GM23338 (cell line): ENCODE data around the gene FHIT. TPM values are rescaled to one million over a fixed set of nuclear protein-coding genes. Genes with fewer than 3 reads are reported as not detected.

Experiments used
- ATAC-seq: fragments of 200-7000 bp; cut with Tn5 transposase; 3 replicates; pipeline ENCODE4 v1.9.1; 2020
- DNase-seq: peaks from one replicate; pipeline ENCODE4 v3.0.0-alpha.2; 2015; ENCODE audit warnings: low spot score
- H2AFZ ChIP-seq: fragments of 200-600 bp; sonication (generic); 2 replicates; pipeline ENCODE4 v1.8.0; 2016; ENCODE audit warnings: antibody characterized with exemption, mild to moderate bottlenecking, moderate library complexity
- H3F3A ChIP-seq: fragments of 200-600 bp; sonication (generic); replicated peaks from 2 replicates; pipeline ENCODE4 v1.8.0; 2017; ENCODE audit warnings: antibody characterized with exemption, mixed run types, low read depth
- H3K27ac ChIP-seq: fragments of 200-600 bp; sonication (generic); 2 replicates; pipeline ENCODE4 v1.6.1; 2016; ENCODE audit warnings: low read depth
- H3K27me3 ChIP-seq: fragments of 200-600 bp; sonication (generic); 2 replicates; pipeline ENCODE4 v1.8.0; 2016; ENCODE audit warnings: mild to moderate bottlenecking, mixed run types, moderate library complexity; ENCODE audit not compliant: insufficient read depth
- H3K36me3 ChIP-seq: fragments of 200-600 bp; sonication (generic); 2 replicates; pipeline ENCODE4 v1.8.0; 2016; ENCODE audit warnings: mild to moderate bottlenecking; ENCODE audit not compliant: insufficient read depth
- H3K4me1 ChIP-seq: fragments of 200-600 bp; sonication (generic); 2 replicates; pipeline ENCODE4 v1.8.0; 2016; ENCODE audit warnings: mild to moderate bottlenecking, moderate library complexity; ENCODE audit not compliant: insufficient read depth
- H3K4me2 ChIP-seq: fragments of 200-600 bp; sonication (generic); 2 replicates; pipeline ENCODE4 v1.7.1; 2017; ENCODE audit warnings: mixed run types
- H3K4me3 ChIP-seq: fragments of 200-600 bp; sonication (generic); 2 replicates; pipeline ENCODE4 v1.6.1; 2016; ENCODE audit warnings: mixed run types
- H3K79me2 ChIP-seq: fragments of 200-600 bp; sonication (generic); replicated peaks from 2 replicates; pipeline ENCODE4 v1.8.0; 2017; ENCODE audit warnings: mild to moderate bottlenecking; ENCODE audit not compliant: insufficient read depth
- H3K9me2 ChIP-seq: fragments of 200-600 bp; sonication (generic); 2 replicates; pipeline ENCODE4 v1.8.0; 2017; ENCODE audit not compliant: insufficient read depth
- H4K20me1 ChIP-seq: fragments of 200-600 bp; sonication (generic); replicated peaks from 2 replicates; pipeline ENCODE4 v1.8.0; 2017; ENCODE audit warnings: mild to moderate bottlenecking; ENCODE audit not compliant: insufficient read depth
- H3K27ac Mint-ChIP-seq: 2 replicates; pipeline ENCODE4 v1.8.0; 2020; ENCODE audit warnings: inconsistent platforms, mild to moderate bottlenecking, moderate library complexity, mixed read lengths
- H3K27me3 Mint-ChIP-seq: 3 replicates; pipeline ENCODE4 v1.8.0; 2022; ENCODE audit warnings: low read depth, mild to moderate bottlenecking, moderate library complexity, mixed read lengths, inconsistent platforms; ENCODE audit not compliant: insufficient read depth, poor library complexity
- H3K36me3 Mint-ChIP-seq: 3 replicates; pipeline ENCODE4 v1.8.0; 2021; ENCODE audit warnings: low read depth, mild to moderate bottlenecking, inconsistent platforms, moderate library complexity, mixed read lengths
- H3K4me1 Mint-ChIP-seq: 3 replicates; pipeline ENCODE4 v1.8.0; 2020; ENCODE audit warnings: mild to moderate bottlenecking, inconsistent platforms, mixed read lengths
- H3K4me3 Mint-ChIP-seq: 3 replicates; pipeline ENCODE4 v1.8.0; 2021; ENCODE audit warnings: moderate library complexity, mild to moderate bottlenecking, inconsistent platforms, mixed read lengths
- H3K9me3 Mint-ChIP-seq: 3 replicates; pipeline ENCODE4 v1.8.0; 2020; ENCODE audit warnings: moderate library complexity, mild to moderate bottlenecking, inconsistent platforms, mixed read lengths
- CREB1 ChIP-seq: fragments of 250-450 bp; sonication (Bioruptor Pico); IDR thresholded peaks from 2 replicates; pipeline ENCODE4 v1.5.0; 2020; ENCODE audit warnings: low read depth, mild to moderate bottlenecking, moderate library complexity
- CTCF ChIP-seq, 2 experiments: fragments of 200-600 bp in 1 of 2; sonication (generic) in 1 of 2; conservative IDR thresholded peaks; 2 replicates each; pipeline versions ENCODE4 v1.5.1 to v1.6.1; 2016 to 2017; ENCODE audit warnings: antibody characterized with exemption in 2 of 2, low read depth in 2 of 2, mild to moderate bottlenecking in 2 of 2, moderate library complexity in 1 of 2
- EZH2 ChIP-seq: fragments of 200-600 bp; sonication (generic); IDR thresholded peaks from one replicate; pipeline ENCODE4 v1.8.0; 2017; ENCODE audit warnings: antibody characterized with exemption, mild to moderate bottlenecking, low read depth; ENCODE audit not compliant: unreplicated experiment
- EZH2phosphoT487 ChIP-seq: fragments of 200-600 bp; sonication (generic); IDR thresholded peaks from one replicate; pipeline ENCODE4 v1.8.1; 2018; ENCODE audit warnings: antibody characterized with exemption; ENCODE audit not compliant: unreplicated experiment
- POLR2AphosphoS5 ChIP-seq: IDR thresholded peaks from 2 replicates; pipeline ENCODE4 v1.6.1; 2016; ENCODE audit warnings: antibody characterized with exemption, low read depth
- STAT1 ChIP-seq: IDR thresholded peaks from one replicate; pipeline ENCODE4 v1.6.1; 2016; ENCODE audit warnings: antibody characterized with exemption; ENCODE audit not compliant: unreplicated experiment
- ZNF114 ChIP-seq: fragments of 250-450 bp; sonication (Bioruptor Pico); IDR thresholded peaks from 2 replicates; pipeline ENCODE4 v1.5.0; 2020; ENCODE audit warnings: mild to moderate bottlenecking, moderate library complexity
- ZNF331 ChIP-seq: fragments of 250-450 bp; sonication (Bioruptor Pico); IDR thresholded peaks from 2 replicates; pipeline ENCODE4 v1.5.0; 2020; ENCODE audit warnings: low read depth, mild to moderate bottlenecking, moderate library complexity
- ZNF462 ChIP-seq: fragments of 250-450 bp; sonication (Bioruptor Pico); IDR thresholded peaks from 2 replicates; pipeline ENCODE4 v1.5.0; 2020; ENCODE audit warnings: mild to moderate bottlenecking, moderate library complexity
- polyA plus RNA-seq: library from polyadenylated mRNA; unstranded; fragments of >200 nt; fragmentation: Nextera tagmentation; extraction: Ambion mirVana; gene quantifications from 2 replicates; pipeline ENCODE4 v1.2.1, GENCODE V29; 2016
- total RNA-seq: library from RNA; depleted of rRNA; stranded (reverse); fragments of >200 nt; shearing (Covaris generic); gene quantifications from 2 replicates; pipeline ENCODE4 v1.2.3, GENCODE V29; 2014
- TF ChIP-seq, protein P1 (sequence below): IDR thresholded peaks from 2 replicates; pipeline ENCODE4 v1.6.1; 2016; ENCODE audit warnings: antibody characterized with exemption

Gene FHIT
- total and polyA plus RNA-seq, 2 experiments from 2014 or later, result 3.0 to 8.3 TPM

DNA sequence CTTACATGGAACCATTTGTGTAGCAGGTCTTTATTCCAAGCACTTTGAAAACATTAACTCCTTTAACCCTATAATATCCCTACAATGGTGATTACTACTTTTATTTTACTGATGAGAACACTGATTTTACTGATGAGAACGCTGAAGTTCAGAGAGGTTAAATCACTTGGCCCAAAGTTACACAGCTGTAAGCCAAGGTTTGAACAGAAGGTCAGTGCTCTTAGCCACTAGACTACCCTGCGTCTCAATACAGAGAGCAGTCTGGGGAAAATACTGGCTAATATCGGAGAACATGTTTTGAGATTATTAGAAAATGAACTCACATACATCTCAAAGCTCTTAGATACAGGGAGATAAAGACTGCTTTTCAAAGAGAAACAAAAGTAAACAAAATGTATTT is 827.2 kb downstream of the FHIT start:
- H3K79me2 ChIP-seq, result no peaks in the 10 kb centered on the region
- no peaks in the 10 kb centered on the region for H4K20me1 ChIP-seq
- no peaks in the 10 kb centered on the region for H3K9me3 Mint-ChIP-seq
- DNase-seq, result no peak
- no peaks in the 10 kb centered on the region for H3K36me3 ChIP-seq
- no peak overlapping the region for H3K27ac ChIP-seq
- no peaks in the 10 kb centered on the region for H3K4me1 ChIP-seq
- H3K36me3 Mint-ChIP-seq, result no peaks in the 10 kb centered on the region
- no peak for ATAC-seq
- TF ChIP-seq CREB1 (CRISPR knock-in tag) (no peak), ZNF114 (CRISPR knock-in tag) (no peak), EZH2 (no peak), ZNF462 (CRISPR knock-in tag) (no peak)
- TF ChIP-seq, protein P1, sequence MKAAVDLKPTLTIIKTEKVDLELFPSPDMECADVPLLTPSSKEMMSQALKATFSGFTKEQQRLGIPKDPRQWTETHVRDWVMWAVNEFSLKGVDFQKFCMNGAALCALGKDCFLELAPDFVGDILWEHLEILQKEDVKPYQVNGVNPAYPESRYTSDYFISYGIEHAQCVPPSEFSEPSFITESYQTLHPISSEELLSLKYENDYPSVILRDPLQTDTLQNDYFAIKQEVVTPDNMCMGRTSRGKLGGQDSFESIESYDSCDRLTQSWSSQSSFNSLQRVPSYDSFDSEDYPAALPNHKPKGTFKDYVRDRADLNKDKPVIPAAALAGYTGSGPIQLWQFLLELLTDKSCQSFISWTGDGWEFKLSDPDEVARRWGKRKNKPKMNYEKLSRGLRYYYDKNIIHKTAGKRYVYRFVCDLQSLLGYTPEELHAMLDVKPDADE, result no peak
- H3K4me2 ChIP-seq, result no peak overlapping the region
- H3K4me1 Mint-ChIP-seq, result peaks cover 11% of the 10 kb centered on the region
- no peaks in the 10 kb centered on the region for H3F3A ChIP-seq
- no peaks in the 10 kb centered on the region for H3K27me3 Mint-ChIP-seq
- H3K27me3 ChIP-seq, result no peaks in the 10 kb centered on the region
- H3K4me3 Mint-ChIP-seq, result no peak overlapping the region
- H3K9me2 ChIP-seq, result peaks cover 5% of the 10 kb centered on the region
- H2AFZ ChIP-seq, result no peak overlapping the region
- H3K4me3 ChIP-seq, result no peak overlapping the region
- no peak overlapping the region for H3K27ac Mint-ChIP-seq

GRCh38 chr3:60423556-60423955 is 827.7 kb downstream of the FHIT start:
- Histone ChIP-seq H2AFZ (no peak overlapping the region), H3K4me3 (no peak overlapping the region), H3K27ac (no peak overlapping the region), H3K27me3 (no peaks in the 10 kb centered on the region), H3K4me1 (no peaks in the 10 kb centered on the region), H4K20me1 (no peaks in the 10 kb centered on the region), H3K79me2 (no peaks in the 10 kb centered on the region), H3K36me3 (no peaks in the 10 kb centered on the region), H3K4me2 (no peak overlapping the region), H3F3A (no peaks in the 10 kb centered on the region), H3K9me2 (peaks cover 5% of the 10 kb centered on the region)
- no peak for ATAC-seq
- H3K36me3 Mint-ChIP-seq, result no peaks in the 10 kb centered on the region
- no peaks in the 10 kb centered on the region for H3K27me3 Mint-ChIP-seq
- no peaks in the 10 kb centered on the region for H3K9me3 Mint-ChIP-seq
- DNase-seq, result no peak
- peaks cover 11% of the 10 kb centered on the region for H3K4me1 Mint-ChIP-seq
- no peak overlapping the region for H3K4me3 Mint-ChIP-seq
- H3K27ac Mint-ChIP-seq, result no peak overlapping the region
- TF ChIP-seq STAT1, result no peak
- TF ChIP-seq POLR2AphosphoS5, result no peak
- TF ChIP-seq EZH2, result no peak
- TF ChIP-seq ZNF331, result no peak
- TF ChIP-seq ZNF114 (CRISPR knock-in tag), result no peak
- no peak for TF ChIP-seq CTCF (conservative IDR thresholded peaks at IDR 0.05; ENCODE audit: low read depth in 2 of 2)
- no peak for TF ChIP-seq EZH2phosphoT487
